Spinal cord (tissue), 10 donors: ENCODE results near the gene TMEM198. TPM values are rescaled to one million over a fixed set of nuclear protein-coding genes. Genes with fewer than 3 reads are reported as not detected.
A peak's percentile ranks its signal among the peaks of the same experiment; 100 is the strongest.

Experiments used
- DNase-seq, 6 donors: peaks; one replicate each; pipeline versions ENCODE4 v3.0.0 to v3.0.0-alpha.2; 2013 to 2015; ENCODE audit warnings: low spot score in 6 of 6, low read depth in 4 of 6
- H3K27ac ChIP-seq: one replicate; pipeline ENCODE4 v1.5.1; 2013; ENCODE audit warnings: low read depth, low read length, control low read depth
- H3K27me3 ChIP-seq: one replicate; pipeline ENCODE4 v1.6.1; 2013; ENCODE audit warnings: low read length; ENCODE audit not compliant: control insufficient read depth, insufficient read depth
- H3K36me3 ChIP-seq: one replicate; pipeline ENCODE4 v1.6.1; 2013; ENCODE audit warnings: low read length; ENCODE audit not compliant: control insufficient read depth, insufficient read depth
- H3K4me1 ChIP-seq: one replicate; pipeline ENCODE4 v1.6.1; 2013; ENCODE audit warnings: low read length; ENCODE audit not compliant: control insufficient read depth, insufficient read depth
- H3K4me3 ChIP-seq: one replicate; pipeline ENCODE4 v1.5.1; 2013; ENCODE audit warnings: low read depth, low read length, control low read depth
- H3K9me3 ChIP-seq: one replicate; pipeline ENCODE4 v1.6.1; 2013; ENCODE audit warnings: low read length; ENCODE audit not compliant: control insufficient read depth, insufficient read depth
- WGBS: methylation state at CpG from one replicate; pipeline ENCODE4 v1.1.5; 2013; ENCODE audit warnings: missing lambda C conversion rate; ENCODE audit not compliant: insufficient coverage; 5-methylcytosine and 5-hydroxymethylcytosine counted together
- polyA plus RNA-seq, 2 donors: library from polyadenylated mRNA; unstranded; fragments of 120-200 nt; gene quantifications; one replicate each; pipeline ENCODE4 v1.2.1, GENCODE V29; 2013; ENCODE audit not compliant: insufficient read length in 2 of 2
- total RNA-seq, 2 donors: library from RNA; depleted of rRNA in 1 of 2; stranded (reverse); fragments of 120-200 nt in 1 of 2; fragments of >200 nt in 1 of 2; gene quantifications; one replicate each; pipeline versions ENCODE4 v1.2.3 to v1.2.4, GENCODE V29; 2013 to 2014
- donor health status: healthy.

Gene TMEM198
- total and polyA plus RNA-seq, 4 donors: 4.7 to 19.0 (median 12.0) TPM

DNA sequence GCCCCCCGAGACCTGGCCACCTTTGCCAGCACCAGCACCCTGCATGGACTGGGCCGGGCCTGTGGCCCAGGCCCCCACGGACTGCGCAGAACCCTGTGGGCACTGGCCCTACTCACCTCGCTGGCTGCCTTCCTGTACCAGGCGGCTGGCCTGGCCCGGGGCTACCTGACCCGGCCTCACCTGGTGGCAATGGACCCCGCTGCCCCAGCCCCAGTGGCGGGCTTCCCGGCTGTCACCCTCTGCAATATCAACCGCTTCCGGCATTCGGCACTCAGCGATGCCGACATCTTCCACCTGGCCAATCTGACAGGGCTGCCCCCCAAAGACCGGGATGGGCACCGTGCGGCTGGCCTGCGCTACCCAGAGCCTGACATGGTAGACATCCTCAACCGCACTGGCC lies 29.0 kb upstream of the TMEM198 start:
- 83% methylated on average over 20 of the region's 21 CpGs for WGBS
- Histone ChIP-seq H3K27me3 (peaks cover 36% of the 10 kb centered on the region), H3K4me1 (peaks cover 96% of the 10 kb centered on the region), H3K9me3 (no peaks in the 10 kb centered on the region), H3K4me3 (peak overlapping the region; percentile 9), H3K27ac (peak overlapping the region; percentile 45), H3K36me3 (peaks cover 3% of the 10 kb centered on the region)
- DNase-seq: no peak

DNA sequence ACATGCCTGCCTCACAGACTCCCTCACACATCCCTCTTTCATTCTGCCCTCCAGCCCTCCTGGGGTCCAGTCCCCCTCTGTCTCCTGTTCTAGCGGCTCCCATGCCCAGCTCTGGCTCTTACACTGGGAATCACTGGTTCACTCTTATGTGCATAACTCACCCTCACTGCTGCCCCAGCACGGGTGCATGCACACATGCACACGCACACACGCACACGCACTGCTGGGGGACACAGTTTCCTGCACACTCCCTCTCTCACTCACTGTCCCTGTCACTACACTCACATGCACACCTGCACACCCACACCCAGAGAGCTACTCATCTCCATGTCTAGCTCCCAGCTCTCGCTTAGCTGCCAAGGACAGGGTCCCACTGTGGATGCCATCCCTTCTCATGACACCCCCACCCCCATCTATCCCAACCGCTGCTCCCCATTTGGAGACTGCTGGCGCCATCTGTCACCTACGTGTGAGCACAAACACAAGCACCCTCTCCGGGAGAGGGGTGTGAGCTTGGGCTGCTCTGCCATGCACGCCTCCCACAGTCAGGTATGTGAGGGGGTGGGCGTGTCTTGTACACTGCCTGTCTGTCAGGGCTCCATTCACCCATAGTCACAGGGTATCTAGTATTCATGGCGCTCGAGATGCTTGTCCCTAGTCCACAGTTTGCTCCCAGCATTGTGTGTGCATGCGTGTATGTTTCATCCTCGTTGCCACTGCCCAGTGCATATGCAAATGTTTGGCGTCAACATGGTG lies 27.8 kb upstream of the TMEM198 start:
- Histone ChIP-seq H3K4me3 (peak overlapping the region; percentile 13), H3K27me3 (peaks cover 28% of the 10 kb centered on the region), H3K36me3 (peaks cover 6% of the 10 kb centered on the region), H3K27ac (peak overlapping the region; percentile 73), H3K9me3 (no peaks in the 10 kb centered on the region), H3K4me1 (peaks cover 96% of the 10 kb centered on the region)
- 69% methylated on average over 17 of the region's 17 CpGs for WGBS
- peak in 2 of 6 donors; percentile 31 to 61 for DNase-seq

DNA sequence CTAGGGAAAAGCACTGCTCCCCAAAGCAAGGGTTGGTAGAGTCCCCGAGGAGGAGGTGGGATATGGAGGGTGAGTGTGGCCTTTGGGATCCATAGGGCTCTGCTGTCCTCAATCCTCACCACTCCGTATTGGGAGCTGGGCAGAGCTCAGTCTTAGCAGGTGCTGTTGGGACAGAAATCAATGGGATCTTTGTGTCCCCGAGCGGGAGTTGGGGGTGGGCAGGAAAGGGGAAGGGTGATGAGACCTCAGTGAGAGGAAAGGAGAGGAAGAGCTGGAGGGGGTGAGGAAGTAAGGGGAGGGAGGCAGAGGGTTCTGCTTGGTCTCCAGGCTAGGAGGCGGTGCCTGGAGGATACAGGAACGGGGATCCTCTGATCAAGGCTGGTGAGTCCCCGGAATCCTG lies 26.9 kb upstream of the TMEM198 start:
- no peaks in the 10 kb centered on the region for H3K9me3 ChIP-seq
- H3K4me3 ChIP-seq: peak overlapping the region; percentile 13
- peak overlapping the region; percentile 73 for H3K27ac ChIP-seq
- peaks cover 25% of the 10 kb centered on the region for H3K27me3 ChIP-seq
- peaks cover 6% of the 10 kb centered on the region for H3K36me3 ChIP-seq
- DNase-seq: peak in 2 of 6 donors; percentile 52 to 56
- H3K4me1 ChIP-seq: peaks cover 96% of the 10 kb centered on the region
- 50% methylated on average over 7 of the region's 7 CpGs for WGBS

DNA sequence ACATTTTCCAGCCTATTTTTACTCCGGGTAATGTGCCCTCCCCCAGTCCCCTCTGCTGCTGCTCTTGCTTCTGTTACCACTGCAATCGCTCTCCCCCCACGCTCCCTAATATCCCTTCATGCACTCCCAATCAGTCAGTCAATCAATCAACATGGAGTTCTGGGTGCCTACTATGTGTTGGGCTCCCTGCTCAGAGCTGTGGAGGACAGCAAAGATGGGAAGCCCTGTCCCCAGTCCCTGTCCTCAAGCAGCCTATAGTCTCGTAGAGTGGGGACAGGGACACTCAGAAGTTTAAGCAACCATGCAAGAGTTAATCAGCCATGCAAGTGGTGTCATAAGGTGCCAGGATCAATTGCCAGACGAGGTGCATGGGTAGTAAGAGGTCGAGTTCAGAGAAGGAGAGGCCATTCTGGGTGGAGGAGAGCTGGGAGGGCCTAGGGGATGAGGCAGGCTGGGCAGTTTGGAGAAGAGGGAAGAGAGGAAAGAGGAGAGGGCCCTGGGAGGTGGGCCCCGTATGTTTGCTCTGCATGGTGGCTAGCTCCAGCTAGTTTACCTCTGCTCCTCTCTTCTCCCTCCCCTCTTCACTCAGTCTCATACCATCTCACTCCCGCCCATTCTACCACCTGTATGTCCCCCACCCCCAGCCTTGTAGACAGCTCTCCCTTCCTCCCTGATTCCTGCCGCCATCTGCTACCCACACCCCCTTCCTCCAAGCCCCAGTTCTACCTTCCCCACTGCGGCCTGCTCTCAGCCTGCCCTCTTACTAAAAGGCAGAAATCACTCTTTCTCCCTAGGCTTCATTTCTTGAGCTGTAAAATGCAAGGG lies 25.7 kb upstream of the TMEM198 start:
- Histone ChIP-seq H3K27me3 (peaks cover 18% of the 10 kb centered on the region), H3K4me3 (peak overlapping the region; percentile 13), H3K9me3 (no peaks in the 10 kb centered on the region), H3K36me3 (peaks cover 6% of the 10 kb centered on the region), H3K27ac (no peak overlapping the region), H3K4me1 (peaks cover 95% of the 10 kb centered on the region)
- WGBS: 66% methylated on average over 9 of the region's 10 CpGs
- DNase-seq: no peak

DNA sequence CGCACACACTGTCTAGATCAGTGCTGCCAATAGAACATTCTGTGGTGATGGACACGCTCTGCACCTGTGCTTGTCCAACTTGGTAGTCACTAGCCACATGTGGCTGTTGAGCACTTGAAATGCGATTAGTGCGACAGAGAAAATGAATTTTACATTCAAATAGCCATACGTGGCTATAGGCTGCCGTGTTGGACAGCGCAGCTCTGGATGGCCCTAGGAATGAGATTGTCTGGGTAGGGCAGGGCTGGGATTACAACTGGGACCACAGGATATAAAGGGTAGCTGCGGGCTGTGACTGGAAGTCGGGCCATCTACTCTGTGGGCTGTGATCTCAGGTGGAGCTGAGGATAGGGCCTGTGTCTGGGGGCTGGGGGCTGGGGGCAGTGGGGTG lies 24.3 kb upstream of the TMEM198 start:
- H3K36me3 ChIP-seq: peaks cover 6% of the 10 kb centered on the region
- no peak for DNase-seq
- H3K4me1 ChIP-seq: peaks cover 88% of the 10 kb centered on the region
- 95% methylated on average over 9 of the region's 9 CpGs for WGBS
- peaks cover 8% of the 10 kb centered on the region for H3K27me3 ChIP-seq
- no peak overlapping the region for H3K27ac ChIP-seq
- H3K4me3 ChIP-seq: no peak overlapping the region
- no peaks in the 10 kb centered on the region for H3K9me3 ChIP-seq

DNA sequence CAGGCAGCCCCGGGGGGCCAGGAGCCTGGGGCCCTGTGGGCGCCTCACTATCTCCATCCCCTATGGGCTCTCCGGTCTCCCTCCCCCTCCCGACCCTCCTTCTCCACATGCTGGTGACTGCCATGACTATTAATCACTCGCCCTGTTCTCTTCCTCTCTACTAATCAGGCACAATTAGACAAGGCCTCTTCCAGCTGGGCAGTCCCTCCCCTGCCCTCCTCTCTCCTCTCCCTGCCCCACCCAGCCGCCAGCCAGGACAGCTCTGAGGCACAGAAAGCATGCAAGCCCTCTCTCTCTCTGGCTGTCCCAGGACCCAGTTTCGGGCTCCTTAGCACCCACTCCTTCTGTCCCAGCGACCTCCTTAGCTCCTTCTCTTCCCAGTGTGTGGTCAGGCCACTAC lies 23.7 kb upstream of the TMEM198 start:
- peak in 1 of 6 donors; percentile 32 for DNase-seq
- Histone ChIP-seq H3K36me3 (peaks cover 4% of the 10 kb centered on the region), H3K9me3 (no peaks in the 10 kb centered on the region), H3K27me3 (peaks cover 6% of the 10 kb centered on the region), H3K4me1 (peaks cover 82% of the 10 kb centered on the region), H3K27ac (peak overlapping the region; percentile 25), H3K4me3 (no peak overlapping the region)
- WGBS: 40% methylated on average over 8 of the region's 8 CpGs

DNA sequence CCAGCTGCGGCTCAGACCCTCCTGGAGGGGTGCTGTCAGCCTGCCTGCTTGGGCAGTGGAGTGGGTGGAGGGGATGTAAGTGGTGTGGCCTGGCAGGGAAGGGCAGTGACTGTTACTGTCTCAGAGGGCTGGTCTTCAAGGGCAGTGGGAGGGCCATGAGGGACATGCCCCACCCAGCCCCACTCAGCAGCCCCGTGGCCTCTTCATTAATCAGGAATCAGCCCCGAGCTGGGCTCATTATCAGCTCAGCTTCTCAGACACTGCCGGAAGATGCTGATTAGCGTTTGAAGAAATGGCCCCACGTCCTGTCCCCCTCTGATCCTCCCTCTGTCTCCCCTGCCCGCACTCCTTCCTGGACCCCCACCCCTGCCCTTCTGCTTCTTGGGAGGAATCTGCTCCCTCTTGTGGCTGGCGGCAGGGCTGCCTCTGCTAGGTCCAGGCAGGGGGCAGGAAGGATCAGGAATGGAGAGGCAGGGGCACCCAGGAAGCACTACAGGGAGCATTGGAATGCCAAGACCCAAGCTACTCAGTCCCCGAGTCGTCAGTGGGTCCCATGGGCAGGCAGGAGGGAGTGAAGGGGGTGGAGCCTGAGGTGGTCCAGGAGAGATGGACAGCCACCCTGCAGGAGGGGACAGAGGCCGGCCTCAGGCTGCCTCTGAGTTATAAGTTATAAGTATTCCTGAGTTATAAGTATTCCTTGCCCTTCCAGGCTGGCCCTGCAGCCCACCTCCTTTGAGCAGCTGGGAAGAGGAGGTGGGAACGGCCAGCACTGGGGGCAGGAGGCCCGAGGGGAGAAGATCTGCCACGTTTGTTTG lies 22.6 kb upstream of the TMEM198 start:
- WGBS: 16% methylated on average over 13 of the region's 14 CpGs
- Histone ChIP-seq H3K27me3 (peaks cover 6% of the 10 kb centered on the region), H3K4me3 (no peak overlapping the region), H3K36me3 (peaks cover 4% of the 10 kb centered on the region), H3K27ac (peak overlapping the region; percentile 25), H3K9me3 (no peaks in the 10 kb centered on the region), H3K4me1 (peaks cover 79% of the 10 kb centered on the region)
- DNase-seq: peak in 2 of 6 donors; percentile 62 to 67

DNA sequence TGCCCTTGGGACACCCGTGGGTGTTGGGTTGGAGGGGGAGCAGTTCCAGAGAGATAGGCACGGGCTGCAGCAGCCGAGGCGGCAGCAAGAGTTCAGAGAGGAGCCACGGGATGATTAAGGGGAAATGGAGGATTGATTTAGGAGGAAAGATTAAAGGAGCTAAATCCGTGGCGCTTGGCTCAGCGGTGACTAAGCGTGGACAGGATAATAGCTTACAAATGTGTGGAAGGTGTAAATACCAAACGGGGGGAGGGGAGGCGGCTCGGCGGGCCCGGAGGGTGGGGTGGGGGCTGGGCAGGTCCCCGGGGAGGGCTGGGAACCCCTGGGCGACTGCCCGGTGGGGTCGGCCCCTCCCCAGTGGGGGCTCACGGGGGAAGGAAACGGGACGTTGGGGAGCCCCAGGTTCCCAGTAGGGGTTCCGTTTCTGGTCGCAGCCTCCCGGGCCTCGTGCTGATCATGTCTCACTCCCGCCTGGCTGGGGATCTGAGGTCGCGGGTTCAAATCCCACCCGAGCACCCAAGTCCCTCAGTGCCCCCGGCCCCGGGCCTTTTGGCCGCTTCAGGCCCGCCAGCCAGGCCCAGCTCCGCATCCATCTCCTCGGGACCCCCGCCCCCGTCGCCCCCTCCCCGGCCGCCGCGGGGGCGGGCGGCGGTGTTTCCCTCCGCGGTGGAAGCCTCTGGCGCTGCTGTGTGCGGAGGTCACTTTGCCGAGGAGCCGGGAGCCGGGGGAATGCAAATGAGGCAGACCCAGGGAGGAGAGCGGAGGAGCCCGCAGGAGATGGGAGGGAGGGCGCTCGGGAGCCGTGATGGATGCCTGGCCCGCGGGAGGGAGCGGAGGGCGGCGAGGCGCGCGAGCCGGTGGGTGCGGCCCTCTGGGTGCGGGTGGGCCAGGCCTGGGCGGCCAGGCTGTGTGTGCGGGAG lies 21.5 kb upstream of the TMEM198 start:
- peaks cover 79% of the 10 kb centered on the region for H3K4me1 ChIP-seq
- 2% methylated on average over 60 of the region's 70 CpGs for WGBS
- H3K27ac ChIP-seq: peak overlapping the region; percentile 25
- H3K36me3 ChIP-seq: peaks cover 4% of the 10 kb centered on the region
- peak in 2 of 6 donors; percentile 78 to 85 for DNase-seq
- H3K9me3 ChIP-seq: no peaks in the 10 kb centered on the region
- H3K27me3 ChIP-seq: peaks cover 3% of the 10 kb centered on the region
- H3K4me3 ChIP-seq: peak overlapping the region; percentile 16
